ENCODE measurements around the gene NVL. TPM values are rescaled to one million over a fixed set of nuclear protein-coding genes. Genes with fewer than 3 reads are reported as not detected.
"Not testable (repeated sequence)": the region's sequence is repeated elsewhere in the genome, so short reads cannot be mapped to it uniquely, and the experiment has no call there.

Gene NVL
- total and polyA plus RNA-seq, 4 donors = 5.3 to 14.0 (median 11.0) TPM

DNA sequence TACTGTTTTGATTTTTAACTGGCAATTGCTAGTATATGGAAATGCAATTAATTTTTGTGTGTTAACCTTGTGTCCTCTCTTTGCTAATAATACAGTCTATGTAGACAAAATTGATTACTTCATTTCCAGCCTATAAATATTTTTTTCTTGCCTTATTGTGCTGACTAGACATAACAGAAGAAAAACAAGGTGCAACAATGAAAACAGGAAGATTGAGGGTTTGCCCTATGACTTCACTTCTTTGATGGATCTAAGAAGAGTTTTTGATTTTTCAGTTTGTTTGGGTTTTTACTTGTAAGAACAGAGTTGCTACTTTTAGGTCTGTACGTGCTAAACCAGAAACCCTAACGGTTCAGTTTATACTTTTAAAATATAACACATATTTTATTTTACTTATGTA lies 18.2 kb upstream of the NVL start (continued):
- TF ChIP-seq, protein P1, sequence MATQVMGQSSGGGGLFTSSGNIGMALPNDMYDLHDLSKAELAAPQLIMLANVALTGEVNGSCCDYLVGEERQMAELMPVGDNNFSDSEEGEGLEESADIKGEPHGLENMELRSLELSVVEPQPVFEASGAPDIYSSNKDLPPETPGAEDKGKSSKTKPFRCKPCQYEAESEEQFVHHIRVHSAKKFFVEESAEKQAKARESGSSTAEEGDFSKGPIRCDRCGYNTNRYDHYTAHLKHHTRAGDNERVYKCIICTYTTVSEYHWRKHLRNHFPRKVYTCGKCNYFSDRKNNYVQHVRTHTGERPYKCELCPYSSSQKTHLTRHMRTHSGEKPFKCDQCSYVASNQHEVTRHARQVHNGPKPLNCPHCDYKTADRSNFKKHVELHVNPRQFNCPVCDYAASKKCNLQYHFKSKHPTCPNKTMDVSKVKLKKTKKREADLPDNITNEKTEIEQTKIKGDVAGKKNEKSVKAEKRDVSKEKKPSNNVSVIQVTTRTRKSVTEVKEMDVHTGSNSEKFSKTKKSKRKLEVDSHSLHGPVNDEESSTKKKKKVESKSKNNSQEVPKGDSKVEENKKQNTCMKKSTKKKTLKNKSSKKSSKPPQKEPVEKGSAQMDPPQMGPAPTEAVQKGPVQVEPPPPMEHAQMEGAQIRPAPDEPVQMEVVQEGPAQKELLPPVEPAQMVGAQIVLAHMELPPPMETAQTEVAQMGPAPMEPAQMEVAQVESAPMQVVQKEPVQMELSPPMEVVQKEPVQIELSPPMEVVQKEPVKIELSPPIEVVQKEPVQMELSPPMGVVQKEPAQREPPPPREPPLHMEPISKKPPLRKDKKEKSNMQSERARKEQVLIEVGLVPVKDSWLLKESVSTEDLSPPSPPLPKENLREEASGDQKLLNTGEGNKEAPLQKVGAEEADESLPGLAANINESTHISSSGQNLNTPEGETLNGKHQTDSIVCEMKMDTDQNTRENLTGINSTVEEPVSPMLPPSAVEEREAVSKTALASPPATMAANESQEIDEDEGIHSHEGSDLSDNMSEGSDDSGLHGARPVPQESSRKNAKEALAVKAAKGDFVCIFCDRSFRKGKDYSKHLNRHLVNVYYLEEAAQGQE (IDR thresholded peaks at IDR 0.05) = no peak
- no peak for TF ChIP-seq HNF4G (IDR thresholded peaks at IDR 0.05)
- TF ChIP-seq RXRA (IDR thresholded peaks at IDR 0.05) = no peak
- TF ChIP-seq HNF4A (conservative IDR thresholded peaks at IDR 0.05) = no peak
- no peak for TF ChIP-seq ZBTB33 (IDR thresholded peaks at IDR 0.05)
- TF ChIP-seq NR2F2 (IDR thresholded peaks at IDR 0.05) = no peak

- no peak for DNase-seq (ENCODE audit: low spot score)
- Histone ChIP-seq H3K27me3 (ENCODE audit: control insufficient read depth in 4 of 4, insufficient read depth in 4 of 4, low read length in 3 of 4) (no peaks in the 10 kb centered on the region), H3K36me3 (ENCODE audit: control insufficient read depth in 4 of 4, insufficient read depth in 3 of 4, low read depth in 1 of 4, low read length in 3 of 4) (no peaks in the 10 kb centered on the region), H3K4me3 (ENCODE audit: low read depth in 1 of 3, low read length in 3 of 3) (peak overlapping the region in 1 of 3 donors; percentile 3), H3K27ac (ENCODE audit: low read depth in 1 of 2, low read length in 2 of 2) (no peak overlapping the region), H3K9me3 (ENCODE audit: control insufficient read depth in 4 of 4, low read length in 3 of 4) (peaks cover 4 to 16% (median 6%) of the 10 kb centered on the region in 4 donors), H3K4me1 (ENCODE audit: control insufficient read depth in 4 of 4, insufficient read depth in 4 of 4, low read length in 3 of 4) (peaks cover 0 to 8% (median 5%) of the 10 kb centered on the region in 4 donors), H3K9ac (ENCODE audit: low read depth in 1 of 2, low read length in 2 of 2) (no peak overlapping the region)
- 36% methylated on average over 3 of the region's 3 CpGs for WGBS
- TF ChIP-seq, protein P2, sequence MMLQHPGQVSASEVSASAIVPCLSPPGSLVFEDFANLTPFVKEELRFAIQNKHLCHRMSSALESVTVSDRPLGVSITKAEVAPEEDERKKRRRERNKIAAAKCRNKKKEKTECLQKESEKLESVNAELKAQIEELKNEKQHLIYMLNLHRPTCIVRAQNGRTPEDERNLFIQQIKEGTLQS (IDR thresholded peaks at IDR 0.05) = no peak
- TF ChIP-seq TAF1 (conservative IDR thresholded peaks at IDR 0.05) = no peak
- no peak for TF ChIP-seq ZBTB33 (IDR thresholded peaks at IDR 0.05)
- TF ChIP-seq EGR1 (IDR thresholded peaks at IDR 0.05; ENCODE audit: low read depth in 2 of 2) = no peak
- TF ChIP-seq, protein P1 (IDR thresholded peaks at IDR 0.05) = no peak
- TF ChIP-seq YY1 (IDR thresholded peaks at IDR 0.05) = no peak
- TF ChIP-seq, protein P3, sequence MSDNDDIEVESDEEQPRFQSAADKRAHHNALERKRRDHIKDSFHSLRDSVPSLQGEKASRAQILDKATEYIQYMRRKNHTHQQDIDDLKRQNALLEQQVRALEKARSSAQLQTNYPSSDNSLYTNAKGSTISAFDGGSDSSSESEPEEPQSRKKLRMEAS (IDR thresholded peaks at IDR 0.05) = no peak
- no peak for TF ChIP-seq CTCF (IDR thresholded peaks at IDR 0.05; ENCODE audit: low read depth, low read length, missing input control)
- no peak for TF ChIP-seq NR2F2 (IDR thresholded peaks at IDR 0.05)
- no peak for TF ChIP-seq JUND (IDR thresholded peaks at IDR 0.05)
Observed at GRCh38 chr1:224343679-224344078, 13.7 kb upstream of the NVL start.

DNA sequence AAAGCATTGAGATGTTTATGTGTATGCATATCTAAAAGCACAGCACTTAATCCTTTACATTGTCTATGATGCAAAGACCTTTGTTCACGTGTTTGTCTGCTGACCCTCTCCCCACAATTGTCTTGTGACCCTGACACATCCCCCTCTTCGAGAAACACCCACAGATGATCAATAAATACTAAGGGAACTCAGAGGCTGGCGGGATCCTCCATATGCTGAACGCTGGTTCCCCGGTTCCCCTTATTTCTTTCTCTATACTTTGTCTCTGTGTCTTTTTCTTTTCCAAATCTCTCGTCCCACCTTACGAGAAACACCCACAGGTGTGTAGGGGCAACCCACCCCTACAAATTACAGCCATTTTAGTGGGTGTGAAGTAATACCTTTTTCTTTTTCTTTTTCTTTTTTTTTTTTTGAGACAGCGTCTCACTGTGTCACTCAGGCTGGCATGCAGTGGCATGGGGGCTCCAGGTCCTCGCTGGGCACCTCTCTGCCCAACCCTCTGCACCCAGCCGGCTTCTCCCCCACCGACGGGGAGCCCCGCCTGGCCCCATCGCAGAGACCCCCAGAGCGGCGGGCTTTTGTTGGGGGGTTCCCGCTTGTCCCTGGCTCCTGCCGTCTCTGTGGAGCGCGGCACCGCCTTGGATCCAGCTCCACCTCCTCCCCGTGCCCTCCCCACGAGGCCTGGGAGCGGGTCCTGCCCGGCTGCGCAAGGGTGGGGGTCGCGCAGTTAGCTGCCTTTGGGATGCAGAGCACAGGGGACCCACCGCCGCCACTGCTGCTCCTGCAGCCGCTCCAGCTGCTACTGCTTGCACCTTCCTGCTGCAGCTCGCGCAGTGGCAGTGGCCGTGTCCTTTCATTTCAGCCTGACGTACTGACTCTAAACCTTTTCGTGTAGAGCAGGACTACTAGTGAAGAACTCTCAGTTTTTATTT lies 10.7 kb upstream of the NVL start:
- 9% methylated on average over 31 of the region's 36 CpGs for WGBS
- H3K9ac ChIP-seq (ENCODE audit: low read depth in 1 of 2, low read length in 2 of 2); H3K27me3 ChIP-seq (ENCODE audit: control insufficient read depth in 4 of 4, insufficient read depth in 4 of 4, low read length in 3 of 4); H3K27ac ChIP-seq (ENCODE audit: low read depth in 1 of 2, low read length in 2 of 2); DNase-seq (ENCODE audit: low spot score); H3K36me3 ChIP-seq (ENCODE audit: control insufficient read depth in 4 of 4, insufficient read depth in 3 of 4, low read depth in 1 of 4, low read length in 3 of 4); H3K4me1 ChIP-seq (ENCODE audit: control insufficient read depth in 4 of 4, insufficient read depth in 4 of 4, low read length in 3 of 4): not testable (repeated sequence)
- H3K4me3 ChIP-seq (ENCODE audit: low read depth in 1 of 3, low read length in 3 of 3) = peak overlapping the region in 2 of 3 donors; percentile 54 to 65
- peaks cover 4 to 16% (median 6%) of the 10 kb centered on the region in 4 donors for H3K9me3 ChIP-seq (ENCODE audit: control insufficient read depth in 4 of 4, low read length in 3 of 4)
